Germinal center (tissue), 1 donor: ENCODE data around the gene RAB8B.

Source experiments
- DNase-seq: peaks from one replicate; pipeline ENCODE4 v3.0.0; 2012; ENCODE audit warnings: mixed read lengths, low spot score

RAB8B gene

DNA sequence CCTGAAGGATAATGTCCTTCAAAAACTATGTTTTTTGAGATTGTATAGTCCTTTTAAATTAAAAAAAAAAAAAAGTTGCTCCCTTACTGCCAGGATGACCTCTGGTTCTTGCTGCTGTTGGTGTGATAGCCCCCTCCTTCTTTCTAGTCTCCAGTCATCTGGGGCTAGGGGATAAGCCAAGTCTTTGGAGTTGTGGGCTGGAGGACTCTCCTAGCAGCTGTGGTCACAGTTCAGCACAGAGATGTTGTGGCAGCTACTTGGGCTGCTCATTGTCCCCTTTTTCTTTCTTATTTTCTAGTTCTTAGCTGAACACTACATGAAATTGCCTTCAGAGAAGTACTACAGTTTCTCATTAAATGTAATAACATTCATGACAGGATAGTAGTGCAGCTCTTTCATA, 48.8 kb downstream of the RAB8B start:
- no peak for DNase-seq

DNA sequence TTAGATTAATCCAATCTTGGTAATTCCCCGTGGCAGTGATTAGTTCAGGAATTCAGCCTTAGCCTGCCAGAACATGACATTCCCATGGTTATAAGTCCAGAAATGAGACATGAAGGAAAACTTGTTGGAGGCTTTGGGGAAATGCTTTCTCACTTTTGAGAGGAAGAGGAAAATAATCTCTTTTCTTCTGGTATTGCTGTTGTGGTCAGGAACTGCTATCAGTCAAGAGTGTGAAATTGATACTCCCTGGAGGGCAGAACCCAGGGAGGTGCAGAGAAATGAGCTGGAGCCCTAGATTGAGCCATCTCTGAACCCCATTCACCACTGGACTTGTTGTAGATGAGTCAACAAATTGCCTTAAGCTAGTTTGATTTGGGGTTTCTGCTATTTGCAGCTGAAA, 49.4 kb downstream of the RAB8B start:
- no peak for DNase-seq

DNA sequence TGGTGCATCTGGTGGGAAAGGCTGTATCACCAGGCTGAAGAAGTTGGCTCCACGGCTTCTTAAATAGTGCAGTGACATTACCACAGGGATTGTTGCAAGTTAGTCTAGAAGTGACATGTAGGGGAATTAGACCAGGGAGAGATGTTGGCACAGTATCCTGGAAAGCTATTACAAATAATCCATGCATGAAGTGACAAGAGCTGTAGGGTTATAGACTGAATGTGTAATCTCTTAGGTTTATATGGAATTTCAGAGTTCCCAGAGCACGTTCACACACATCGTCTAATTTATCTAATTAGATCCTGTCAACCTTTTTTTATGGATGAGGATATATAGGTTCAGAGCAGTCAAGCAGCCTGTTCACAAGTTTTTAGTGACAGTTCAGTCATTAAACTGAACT, 50.7 kb downstream of the RAB8B start:
- DNase-seq, result no peak

DNA sequence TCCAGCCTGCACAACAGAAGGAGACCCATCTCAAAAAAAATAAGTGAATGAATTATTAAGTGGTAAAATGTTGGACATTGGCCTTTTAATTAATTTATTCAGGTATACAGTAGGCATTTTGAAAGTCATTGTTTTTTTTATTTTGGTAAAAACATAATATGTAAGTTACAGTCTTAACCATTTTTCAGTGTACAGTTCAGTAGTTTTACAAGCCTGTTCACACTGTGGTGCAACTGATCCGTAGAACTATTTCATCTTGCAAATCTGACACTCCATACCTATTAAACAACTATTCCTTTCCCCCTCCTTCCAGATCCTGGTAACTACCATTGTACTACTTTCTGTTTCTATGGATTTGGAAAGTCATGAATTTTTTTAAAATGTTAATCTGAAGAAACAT, 51.9 kb downstream of the RAB8B start:
- no peak for DNase-seq

DNA sequence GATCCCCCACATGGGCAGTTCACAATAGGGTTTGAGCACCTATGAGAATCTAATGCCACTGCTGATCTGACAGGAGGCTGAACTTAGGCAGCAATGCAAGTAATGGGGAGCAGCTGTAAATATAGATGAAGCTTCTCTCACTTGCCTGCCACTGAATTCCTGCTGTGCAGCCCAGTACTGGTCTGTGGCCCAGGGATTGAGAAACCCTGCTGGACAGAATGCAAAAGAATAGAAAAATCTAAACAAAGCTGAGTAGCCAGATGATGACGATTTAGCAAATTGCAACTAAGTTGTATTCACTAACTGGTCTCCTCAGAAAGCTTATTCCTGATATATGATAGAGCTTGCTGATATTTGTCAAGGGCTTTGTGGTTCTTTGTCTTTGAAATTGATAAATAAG, 53.7 kb downstream of the RAB8B start:
- no peak for DNase-seq

DNA sequence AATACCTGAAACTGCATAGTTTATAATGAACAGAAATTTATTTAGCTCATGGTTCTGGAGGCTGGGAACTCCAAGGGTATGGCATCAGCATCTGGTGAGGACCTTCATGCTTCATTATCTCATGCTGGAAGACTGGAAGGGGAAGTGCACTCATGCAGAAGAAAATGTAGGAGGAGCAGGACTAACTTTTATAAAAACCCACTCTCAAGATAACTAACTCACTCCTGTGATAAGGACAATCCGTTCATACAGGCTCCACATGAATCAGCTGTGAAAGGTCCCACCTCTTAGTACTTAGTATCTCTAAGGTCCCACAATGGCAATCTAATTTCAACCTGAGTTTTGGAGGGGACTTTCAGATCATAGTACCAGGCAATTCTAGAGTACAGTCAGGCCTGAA, 54.4 kb downstream of the RAB8B start:
- no peak for DNase-seq

DNA sequence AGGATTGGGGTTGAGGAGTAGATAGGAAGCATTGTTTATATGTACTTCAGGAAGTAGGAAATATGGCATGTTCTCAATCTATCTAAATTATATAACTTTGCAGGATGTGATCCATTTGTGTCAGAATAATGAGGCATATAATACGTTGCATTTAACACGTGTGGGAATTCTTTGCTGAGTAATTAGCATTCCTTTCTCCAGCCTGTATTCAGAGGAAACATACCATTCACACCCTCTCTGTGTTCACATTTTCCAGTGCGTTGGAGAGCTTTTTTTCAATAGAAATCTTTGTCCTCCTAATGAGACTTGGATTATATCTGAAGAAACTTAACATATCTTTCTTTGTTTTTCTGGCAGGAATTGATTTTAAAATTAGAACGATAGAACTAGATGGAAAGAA, 55.0 kb downstream of the RAB8B start:
- DNase-seq, result no peak

DNA sequence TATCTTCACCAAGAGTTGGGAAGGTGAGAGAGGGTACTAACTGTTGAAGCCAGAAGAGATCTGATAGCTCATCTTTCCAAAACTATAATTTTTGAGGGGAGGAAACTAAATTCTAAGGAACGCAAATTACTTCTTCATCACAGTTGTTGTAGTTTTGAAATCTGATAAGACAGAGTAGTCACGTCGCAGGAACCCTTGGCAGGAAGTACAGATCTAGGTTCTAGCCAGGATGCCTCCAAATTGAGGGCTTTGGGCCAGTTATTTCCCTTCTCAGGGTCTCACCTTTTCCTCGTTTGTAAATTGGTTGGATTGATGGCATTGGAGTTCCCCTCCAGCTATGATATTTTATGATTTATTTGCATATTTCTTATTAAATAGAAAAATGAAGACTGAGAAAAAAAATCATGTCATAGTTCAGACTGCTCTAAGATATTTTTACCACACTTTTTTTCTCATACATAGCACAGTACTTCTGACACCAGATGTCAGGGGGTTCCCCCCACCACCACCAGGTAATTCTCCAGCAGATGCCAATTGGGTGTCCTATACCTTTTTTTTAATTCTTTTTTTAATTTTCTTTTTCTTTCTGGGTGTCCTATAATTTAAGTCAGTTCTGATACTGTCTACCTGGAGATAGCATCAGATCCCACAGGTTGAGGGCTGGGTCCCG, 55.7 kb downstream of the RAB8B start:
- no peak for DNase-seq

DNA sequence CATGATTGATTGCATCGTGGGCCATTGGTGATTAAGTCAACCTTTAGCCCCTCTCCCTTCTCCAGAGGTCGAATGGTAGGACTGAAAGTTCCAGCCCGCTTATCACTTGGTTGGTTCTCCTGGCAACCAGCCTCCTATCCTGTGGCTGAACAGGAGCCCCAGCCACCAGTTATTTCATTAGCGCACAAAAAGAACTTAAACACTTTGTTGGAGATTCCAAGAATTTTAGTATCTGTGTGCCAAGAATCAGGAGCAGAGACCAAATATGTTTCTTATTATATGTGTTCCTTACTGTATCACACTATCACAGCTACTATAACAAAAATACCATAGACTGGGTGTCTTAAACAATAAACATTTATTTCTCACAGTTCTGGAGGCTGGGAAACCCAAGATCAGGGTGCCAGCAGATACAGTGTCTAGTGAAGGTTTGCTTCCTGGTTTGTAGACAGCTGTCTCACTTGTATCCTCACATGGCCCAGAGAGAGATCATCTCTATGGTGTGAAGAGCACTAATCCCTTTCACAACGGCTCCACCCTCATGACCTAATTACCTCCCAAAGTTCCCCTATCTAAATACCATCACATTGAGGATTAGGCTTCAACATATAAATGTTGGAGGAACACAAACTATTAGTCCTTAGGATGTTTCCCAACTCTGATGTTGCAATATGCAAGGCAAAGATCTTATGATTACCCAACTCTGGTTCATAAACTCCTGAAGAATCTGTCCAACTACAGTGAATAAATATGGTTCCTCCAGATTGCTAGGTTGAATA, 57.5 kb downstream of the RAB8B start:
- DNase-seq, result no peak

DNA sequence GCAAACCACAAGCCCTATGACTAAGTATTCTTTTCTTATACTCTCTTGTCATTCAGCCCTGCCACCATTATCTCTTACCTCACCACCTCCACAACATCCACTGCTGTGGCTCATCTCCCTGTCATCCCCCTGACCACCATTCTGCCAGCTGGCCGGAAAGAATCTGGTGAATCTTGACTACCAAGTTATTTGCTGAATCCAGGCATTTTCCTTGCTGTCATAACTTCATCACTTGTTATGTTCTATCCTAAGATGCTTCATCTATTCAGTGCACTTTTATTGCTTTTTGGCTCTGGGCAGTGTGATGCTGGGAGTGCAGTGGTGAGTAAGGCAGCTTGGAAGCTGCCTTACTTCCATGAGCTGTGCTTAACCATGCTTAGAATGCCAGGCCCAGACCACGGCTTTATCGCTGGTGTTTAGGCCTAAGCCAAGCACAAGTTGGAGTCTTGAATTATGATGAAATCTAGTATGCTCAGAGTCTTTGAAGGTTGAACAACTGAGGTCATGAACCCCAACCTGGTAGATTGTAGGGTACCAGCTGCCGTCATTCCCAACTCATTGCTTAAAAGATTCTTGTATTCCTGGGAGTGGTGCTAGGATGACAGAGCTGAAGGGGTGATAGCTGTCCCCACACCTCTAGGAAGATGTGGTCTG, 61.0 kb downstream of the RAB8B start:
- DNase-seq, result no peak

DNA sequence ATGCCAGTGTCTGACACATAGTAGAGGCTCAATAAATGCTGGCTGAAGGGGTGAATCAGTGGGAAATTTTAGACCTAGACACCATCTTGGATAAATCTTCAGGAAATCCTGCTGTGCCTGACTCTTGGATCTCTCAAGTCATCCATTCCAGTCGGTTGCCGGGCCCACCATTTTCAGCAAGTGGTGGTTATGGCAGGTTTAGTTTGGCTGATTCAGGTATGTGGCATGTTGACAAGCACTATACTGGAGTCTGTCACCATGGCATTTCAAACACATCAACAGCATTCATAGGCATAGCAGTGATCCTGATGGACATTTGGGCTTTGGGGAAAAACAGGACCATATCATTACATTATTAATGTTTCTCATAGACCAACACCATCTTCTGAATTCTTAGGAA, 62.3 kb downstream of the RAB8B start:
- no peak for DNase-seq

DNA sequence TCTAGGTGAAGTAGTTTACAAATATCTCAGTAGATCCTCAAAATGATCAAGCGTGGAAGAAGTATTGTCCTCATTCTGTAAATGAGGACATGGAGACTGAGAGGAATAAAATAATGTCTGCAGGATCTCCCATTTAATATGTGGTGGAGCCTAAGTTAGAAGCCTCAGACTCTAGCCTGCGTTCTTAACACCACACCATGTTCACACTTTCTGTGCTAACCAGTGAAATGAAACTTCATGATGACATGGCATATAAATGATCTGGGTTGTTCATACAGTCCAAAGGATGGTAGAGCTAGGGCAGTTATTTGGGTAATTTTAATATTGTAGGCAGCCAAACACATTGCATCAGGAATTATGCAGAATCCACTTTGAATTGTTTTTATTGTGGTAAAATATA, 62.9 kb downstream of the RAB8B start:
- no peak for DNase-seq

DNA sequence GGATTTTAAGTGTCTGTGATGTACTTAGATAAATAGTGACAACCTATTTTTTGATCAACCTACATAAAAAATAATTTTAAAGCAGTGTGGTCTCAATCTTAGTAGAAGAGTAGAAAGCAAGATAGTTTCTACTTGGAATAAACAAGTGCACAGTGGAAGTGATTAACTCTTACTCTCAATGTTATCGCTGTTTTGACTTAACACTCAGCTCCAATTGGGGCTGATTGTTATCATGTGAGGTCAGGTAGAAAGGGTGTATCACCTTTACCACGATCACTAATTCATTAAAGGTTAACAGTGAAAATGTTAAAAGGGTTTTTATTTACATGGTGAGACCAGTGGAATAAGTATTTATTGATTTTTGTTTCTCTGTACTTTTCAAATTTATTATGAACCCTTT, 65.6 kb downstream of the RAB8B start:
- DNase-seq, result no peak

DNA sequence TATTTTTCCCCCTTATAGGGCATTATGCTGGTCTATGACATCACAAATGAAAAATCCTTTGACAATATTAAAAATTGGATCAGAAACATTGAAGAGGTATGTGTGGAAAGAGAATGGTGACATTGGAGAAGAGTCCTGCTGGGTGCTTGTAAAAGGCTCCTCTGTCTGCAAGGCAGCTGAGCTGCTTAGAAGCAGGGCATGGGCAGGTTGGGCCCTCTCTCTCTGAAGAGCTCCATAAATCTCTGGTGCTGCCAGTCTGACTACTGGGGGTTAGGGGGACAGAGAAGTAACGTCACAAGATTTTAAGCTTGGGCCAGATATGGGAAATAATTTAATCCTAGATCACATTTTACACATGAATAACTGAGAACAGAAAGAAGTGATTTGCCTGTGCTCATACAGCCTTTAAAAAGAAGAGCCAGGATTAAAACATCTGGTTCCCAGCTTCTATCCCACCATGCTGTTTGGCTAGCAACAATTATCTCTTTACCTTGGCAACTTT, 66.1 kb downstream of the RAB8B start:
- no peak for DNase-seq

DNA sequence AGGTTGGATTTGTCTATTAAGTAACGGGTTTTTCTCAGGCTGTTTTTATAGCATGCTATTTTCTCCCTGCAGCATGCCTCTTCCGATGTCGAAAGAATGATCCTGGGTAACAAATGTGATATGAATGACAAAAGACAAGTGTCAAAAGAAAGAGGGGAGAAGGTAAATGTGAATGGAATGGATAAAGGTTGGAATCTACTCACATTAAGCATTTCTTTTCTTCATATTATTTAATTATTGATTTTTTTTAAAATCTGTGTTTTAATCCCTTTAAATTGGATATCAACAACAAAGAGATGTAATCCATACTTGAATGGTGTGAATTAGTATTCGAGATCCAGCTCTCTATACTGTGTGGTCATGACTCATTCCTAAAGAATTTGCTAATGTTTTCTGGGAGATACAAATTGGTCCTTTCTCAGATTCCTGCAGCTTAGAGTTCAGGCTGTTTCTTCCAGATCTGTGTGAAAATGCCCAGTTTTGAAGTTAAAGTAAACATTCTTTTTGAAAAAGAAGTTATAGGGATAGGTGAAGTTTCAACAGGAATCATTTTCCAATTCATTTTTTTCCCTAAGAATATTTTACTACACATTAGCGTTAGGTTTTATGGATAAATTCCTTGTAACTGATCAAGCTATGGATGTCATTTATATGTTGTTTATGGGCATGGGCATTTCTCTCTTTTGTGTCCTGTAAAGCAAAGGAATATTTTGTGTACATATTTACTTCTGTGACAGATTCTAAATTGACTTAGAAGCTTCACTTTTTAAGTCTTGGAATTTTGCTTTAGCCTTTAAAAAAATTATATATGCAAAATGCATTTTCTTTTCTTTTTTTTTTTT, 67.2 kb downstream of the RAB8B start:
- DNase-seq, result no peak

DNA sequence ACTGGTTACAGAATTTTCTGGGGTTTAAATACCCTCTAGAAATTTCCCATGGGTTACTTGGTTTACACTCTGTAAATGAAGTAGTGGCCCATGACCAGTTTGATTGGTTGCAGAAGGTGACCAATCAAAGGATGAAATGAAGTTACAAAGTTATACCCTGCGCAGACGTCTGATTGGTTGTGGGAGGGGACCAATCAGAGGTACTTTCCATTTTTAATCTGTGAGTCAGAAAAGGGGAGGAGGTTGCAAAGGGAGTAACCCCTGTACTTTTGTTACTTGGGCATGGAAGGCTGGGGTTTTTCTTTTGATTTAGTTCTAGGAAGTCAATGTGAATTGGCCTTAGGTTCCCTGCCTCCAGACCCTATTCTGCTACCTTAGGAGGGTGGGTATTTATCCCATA, 69.3 kb downstream of the RAB8B start:
- no peak for DNase-seq

DNA sequence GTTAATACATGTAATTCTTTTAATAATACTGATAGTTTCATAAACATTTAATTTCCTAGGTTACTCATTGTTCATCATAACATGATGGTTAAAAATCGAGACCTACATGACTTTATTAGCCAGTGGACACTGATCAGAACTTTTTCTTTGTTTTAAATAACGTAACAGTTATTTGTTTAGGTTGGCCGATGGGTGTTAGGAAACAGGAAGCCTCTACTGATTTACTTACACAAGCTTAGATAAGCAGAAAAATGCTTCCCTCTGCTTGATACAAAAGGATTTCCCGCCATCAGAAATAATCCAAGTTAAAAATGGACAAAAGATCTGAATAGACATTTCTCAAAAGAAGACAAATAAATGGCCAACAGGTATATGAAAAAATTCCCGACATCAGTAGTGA, 71.4 kb downstream of the RAB8B start:
- DNase-seq, result no peak

DNA sequence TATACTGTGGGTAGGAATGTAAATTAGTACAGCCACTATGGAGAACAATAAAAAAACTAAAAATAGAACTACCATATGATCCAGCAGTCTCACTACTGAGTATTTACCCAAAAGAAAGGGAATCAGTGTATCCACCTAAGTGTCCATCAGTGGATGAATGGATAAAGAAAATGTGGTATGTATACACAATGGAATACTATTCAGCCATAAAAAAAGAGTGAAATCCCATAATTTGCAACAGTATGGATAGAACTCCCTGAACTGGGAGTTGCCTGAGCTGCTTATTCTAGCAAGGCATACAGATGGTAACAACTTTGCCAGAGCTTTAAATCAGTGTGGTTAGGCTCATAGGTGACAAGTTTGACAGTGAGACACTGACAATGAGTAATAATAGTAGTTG, 71.9 kb downstream of the RAB8B start:
- no peak for DNase-seq

DNA sequence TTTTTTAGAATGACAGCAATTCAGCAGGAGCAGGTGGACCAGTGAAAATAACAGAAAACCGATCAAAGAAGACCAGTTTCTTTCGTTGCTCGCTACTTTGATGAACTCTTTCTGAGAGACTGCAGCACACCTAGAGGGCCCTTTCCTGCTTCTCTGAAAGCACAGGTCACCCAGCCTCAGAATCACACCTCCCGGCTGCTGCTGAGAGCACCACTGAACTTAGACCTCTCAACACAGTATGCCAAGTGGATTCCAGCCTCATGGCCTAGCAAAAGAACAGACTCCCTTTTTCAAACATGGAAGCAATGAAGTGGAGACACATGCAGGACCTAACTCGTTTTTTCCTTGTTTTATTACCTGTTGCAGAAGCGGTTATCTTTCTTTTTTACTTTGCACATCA, 74.1 kb downstream of the RAB8B start:
- DNase-seq, result no peak

DNA sequence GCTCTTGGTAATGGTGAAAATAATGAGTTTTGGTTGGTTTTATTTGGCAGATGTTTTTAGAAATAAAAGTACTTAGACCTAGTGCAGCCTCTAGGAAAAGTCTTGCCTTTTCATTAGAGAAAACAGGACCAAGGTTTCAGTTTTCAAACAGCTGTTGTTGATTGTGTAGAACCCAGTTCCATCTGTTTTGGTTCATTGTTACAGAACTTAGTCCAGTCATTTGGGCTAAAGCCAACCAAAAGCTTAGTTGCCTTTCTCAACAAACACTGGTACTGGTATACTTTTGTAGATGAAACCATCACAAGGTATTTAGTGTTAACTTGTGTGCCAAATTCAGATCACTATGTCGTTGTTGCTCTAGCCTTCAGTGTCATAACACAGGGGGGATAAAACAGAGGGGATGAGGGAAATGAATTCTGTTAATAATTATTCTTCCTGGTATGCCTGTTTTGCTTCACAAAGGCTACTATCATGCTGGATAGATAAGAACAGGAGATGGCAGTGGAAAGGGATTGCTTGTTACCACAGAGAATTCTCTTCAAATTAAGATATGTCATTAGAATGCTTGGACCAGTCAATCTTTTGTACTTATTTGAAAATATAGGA, 75.4 kb downstream of the RAB8B start:
- DNase-seq, result no peak

DNA sequence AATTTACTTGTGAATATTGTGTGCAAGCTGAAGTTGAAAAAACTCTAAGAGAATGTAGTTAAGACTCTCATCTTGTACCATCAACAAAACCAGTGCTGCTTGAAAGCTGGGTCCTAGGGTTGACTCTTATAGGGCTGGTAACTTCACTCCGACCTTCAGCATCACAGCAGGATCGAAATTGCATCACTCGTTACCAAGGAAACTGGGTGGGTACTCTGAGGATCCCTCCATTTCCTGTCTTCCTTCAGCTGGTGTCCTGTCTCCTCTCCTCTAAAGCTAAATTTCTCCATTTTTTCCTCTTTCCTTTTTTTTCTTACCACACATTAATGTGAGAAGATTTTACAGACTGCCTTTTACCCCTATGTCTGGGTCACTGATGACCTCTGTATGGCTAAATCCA, 85.0 kb downstream of the RAB8B start:
- no peak for DNase-seq
